NCI-H748 (cell line): ENCODE data around the gene SCN8A.
A peak's percentile ranks its signal among the peaks of the same experiment; 100 is the strongest.

Source experiments
- DNase-seq: peaks from one replicate; lab custom pipeline; 2025; ENCODE audit not compliant: unreplicated experiment; lab: John Stamatoyannopoulos, UW

The SCN8A gene

DNA sequence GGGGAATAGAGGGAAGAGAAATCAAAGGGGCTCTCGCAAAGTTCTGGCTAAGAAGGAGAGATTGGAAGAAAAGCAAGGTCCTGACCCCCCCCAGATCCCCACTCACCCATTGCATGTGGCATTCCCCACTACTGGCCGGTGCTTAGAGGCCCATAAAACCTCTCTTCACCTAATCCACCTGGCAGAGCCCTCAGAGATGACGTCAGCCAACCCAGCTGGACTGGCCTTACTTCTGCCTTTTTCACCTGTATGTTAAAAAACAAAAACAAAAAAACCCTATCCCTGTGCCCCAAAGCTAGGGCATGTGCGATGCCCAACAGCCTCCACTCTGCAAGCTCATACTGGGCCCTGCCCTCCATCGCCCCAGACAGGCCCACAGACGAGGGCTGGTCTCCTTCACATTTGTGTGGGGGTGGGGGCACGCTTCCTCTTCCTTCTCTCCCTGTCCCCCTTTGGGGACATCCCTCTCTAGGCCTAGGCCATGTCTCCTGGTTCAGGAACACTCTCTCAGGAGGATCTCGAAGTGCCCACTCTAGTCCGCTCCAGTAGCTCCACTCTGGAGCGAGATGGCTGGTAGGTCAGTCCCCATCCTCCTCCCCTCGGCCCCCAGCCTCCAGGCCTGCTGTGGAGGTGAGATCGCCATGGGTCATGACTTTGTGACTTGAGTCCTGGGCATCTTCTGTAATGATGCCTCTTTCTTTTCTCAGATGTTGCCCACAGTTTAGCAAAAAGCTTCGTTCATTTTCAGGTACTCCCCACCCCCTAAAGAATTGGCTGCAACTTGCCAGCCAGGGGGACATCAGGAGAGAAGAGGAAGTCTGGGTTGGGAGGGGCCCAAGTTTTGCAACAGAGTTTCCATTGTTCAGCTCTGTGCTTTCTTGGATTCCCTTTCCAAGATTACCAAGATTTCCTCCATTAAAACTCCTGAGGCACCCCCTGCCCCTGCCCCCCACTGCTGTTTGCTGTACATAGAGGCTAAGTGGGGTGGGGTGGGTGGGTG, 220.5 kb downstream of the SCN8A start:
- no peak for DNase-seq

DNA sequence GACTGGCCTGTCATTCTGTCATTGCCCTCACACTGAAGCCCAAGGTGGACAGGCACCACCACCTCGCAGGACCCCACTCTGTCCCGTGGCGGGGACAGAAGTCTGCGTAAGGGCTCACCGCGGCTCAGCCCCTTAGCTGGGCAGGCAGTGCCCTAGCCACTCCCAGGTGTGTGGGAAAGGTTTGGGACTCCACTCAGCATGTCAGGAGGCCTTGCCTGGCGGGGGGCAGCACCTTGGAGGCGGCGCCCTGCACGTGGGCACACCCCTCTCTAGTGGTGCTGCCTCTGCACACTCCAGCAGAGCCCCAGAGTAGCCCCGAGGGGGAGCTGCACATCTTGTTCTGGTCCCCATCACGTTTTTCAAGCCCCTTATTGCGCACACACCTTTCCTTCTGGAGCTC, 221.8 kb downstream of the SCN8A start:
- DNase-seq = no peak

- no peak for DNase-seq
Observed at GRCh38 chr12:51813931-51814310, 222.9 kb downstream of the SCN8A start.

DNA sequence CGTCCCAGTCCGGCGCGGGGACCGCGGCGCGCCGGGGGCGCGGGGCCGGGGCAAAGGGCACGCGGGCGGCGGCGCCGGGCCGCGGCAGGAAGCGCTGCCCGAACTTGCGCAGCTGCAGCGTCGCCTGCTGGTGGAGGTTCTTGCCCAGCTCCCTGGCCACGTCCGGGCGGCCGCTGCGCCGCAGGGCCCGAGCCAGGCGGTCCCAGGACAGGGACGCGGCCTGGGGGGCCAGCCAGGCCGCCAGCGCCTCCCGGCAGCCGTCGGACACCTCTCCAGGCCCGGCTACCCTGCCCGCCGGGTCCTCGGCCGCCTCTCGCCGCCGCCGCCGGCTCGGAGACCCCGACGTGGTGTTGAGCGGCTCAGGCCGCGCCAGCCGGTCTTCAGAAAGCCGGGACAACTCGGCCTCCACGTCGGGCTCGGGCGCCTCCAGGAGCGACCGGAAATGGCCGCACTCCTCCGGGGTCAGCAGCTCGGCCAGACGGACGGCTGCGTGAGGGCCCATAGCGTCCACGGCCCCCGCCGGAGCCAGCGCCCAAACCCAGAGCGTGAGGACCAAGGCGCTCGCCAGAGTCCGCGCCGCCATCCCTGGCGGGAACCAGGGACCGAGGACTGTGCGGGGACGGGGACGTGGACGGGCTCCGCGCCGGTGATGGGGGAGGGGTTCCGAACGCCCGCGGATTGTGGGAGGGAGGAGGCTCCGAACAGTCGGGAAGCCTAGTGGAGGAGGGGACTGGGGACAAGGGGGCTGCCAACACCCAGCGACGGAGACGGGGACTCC, 223.5 kb downstream of the SCN8A start:
- DNase-seq = peak; percentile 78

- no peak for DNase-seq
Observed at GRCh38 chr12:51815571-51815970, 224.5 kb downstream of the SCN8A start.

DNA sequence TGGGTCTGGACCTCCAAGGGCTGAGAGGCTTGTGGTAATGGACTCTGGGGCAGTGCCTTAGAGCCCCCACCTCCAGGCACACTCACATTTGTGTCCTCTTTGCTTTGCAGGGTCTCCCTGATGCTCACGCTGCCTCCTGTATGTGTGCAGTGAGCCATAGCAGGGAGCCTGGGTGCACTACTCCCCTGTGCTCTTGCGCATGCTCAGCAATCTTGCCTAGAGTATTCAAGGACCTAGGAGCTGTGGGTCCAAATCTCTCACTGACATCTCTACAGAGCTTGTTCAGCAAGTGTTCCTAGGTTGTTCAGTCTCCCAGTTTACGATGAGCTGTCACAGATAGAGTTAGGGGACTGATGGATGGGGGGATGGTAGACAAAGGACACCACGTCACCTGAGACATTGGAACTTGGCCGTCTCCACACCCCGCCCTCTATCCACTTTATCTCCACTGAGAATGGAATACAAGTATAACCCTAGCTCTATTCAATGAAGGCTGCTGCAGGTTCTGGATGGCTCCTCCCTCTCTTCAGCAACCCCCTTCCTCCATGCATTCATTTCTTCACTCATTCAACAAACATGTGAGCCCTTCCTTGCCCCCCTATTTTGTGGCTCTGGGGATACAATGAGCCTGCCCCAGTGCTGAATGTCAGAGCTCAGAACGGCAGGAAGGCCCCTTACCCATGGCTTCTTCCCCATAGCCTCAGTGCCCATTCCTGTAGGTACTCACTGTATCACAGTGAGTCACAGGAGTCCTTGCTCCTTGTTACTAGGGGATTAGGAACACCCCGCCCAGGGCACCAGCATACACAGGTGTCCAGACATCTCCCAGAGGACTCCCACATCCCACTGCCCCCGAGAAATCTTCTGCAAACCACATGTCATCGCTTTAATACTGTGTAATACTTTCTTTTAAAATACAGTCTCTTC, 226.3 kb downstream of the SCN8A start:
- DNase-seq = no peak

- DNase-seq = no peak
Observed at GRCh38 chr12:51818086-51818485, 227.1 kb downstream of the SCN8A start.

- DNase-seq = no peak
Observed at GRCh38 chr12:51818566-51819300, 227.7 kb downstream of the SCN8A start.

- peak; percentile 65 for DNase-seq
Observed at GRCh38 chr12:51819736-51820525, 228.9 kb downstream of the SCN8A start.

DNA sequence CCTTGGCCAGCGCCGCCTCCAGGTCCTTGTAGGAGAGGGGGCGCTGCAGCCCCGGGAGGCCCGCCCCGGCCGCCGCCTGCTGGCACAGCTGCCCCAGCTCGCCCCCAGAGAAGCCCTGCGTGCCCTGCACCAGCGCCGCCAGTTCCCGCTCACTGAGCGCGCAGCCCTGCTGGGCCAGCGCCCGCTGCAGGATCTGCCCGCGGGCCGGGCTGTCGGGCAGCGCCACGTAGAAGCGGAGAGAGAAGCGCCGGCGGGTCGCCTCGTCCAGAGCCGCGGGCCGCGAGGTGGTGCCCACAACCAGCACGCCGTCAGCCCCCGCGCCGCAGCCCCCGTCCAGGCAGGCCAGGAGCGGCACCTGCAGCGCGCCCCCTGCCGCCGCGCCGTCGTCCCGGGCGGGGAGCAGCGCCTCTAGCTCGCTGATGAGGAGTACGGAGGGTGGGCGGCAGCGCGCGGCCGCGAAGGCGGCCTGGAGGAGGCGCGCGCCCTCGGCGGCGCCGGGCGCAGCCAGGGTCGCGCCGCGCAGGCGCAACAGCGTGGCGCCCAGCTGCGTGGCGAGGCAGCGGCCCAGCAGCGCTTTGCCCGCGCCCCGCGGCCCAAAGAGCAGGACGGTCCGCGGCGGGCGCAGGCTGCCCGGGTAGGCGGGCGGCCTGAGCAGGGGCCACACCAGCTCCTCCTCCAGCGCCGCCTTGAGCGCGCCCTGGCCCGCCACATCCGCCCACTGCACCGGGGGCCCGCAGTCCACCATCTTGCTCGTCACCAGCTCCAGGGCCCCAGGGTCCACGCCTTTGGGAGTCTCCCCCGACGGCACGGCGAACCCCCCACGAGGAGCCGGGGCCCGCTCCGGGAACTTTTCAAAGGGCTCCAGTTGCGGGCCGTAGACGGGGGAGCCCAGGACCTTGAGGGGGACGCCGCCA, 229.8 kb downstream of the SCN8A start:
- DNase-seq = peak; percentile 87

- DNase-seq = no peak
Observed at GRCh38 chr12:51821440-51822260, 230.6 kb downstream of the SCN8A start.

- DNase-seq = no peak
Observed at GRCh38 chr12:51822261-51822616, 231.2 kb downstream of the SCN8A start.

GRCh38 chr12:51822956-51823355, 231.9 kb downstream of the SCN8A start:
- DNase-seq = no peak

GRCh38 chr12:51823875-51824565, 233.0 kb downstream of the SCN8A start:
- peak; percentile 80 for DNase-seq

DNA sequence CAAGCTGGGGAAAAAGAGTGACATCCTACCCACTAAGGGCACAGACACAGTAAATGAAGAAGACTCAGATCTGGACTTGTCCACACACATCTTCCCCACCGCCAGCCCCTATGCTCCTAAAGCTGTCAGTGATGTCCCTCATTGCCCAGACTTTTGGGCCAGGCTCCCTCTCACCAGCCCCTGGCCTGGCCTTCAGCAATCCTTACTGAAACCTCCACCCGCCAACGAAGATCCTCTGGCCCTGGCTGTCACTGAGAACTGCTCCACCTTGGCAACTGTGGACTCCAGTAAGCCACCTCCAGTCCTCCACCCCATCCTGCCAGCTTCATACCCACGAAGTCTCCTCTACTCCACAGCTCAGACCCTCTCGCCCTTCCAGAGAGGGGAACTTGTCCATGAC, 234.2 kb downstream of the SCN8A start:
- DNase-seq = no peak

DNA sequence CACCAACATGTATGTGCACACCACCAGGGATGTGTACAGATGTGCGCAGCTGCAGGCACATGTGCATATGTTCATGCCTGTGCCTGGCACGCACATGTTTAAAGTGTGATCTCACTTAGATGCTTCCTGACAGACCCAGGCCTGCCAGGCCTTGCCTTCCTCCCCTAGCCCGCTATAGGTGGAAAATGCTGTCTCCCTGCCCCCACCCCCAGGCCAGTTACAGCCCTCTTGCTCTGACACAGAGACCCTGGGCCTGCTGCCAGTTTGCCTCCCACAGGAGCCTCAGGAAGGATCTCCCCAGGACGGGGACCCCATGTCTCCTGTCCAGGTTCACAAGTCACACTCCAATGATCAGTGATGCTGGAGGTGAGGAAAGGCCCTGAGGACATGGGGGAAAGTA, 235.8 kb downstream of the SCN8A start:
- DNase-seq = no peak
